Esophagus squamous epithelium (tissue), 5 donors: ENCODE data around the gene COPS4. TPM values are rescaled to one million over a fixed set of nuclear protein-coding genes. Genes with fewer than 3 reads are reported as not detected.
"Not testable (repeated sequence)": the region's sequence is repeated elsewhere in the genome, so short reads cannot be mapped to it uniquely, and the experiment has no call there.

Experiments used
- DNase-seq: peaks from one replicate; lab custom pipeline; 2025; lab: John Stamatoyannopoulos, UW
- H3K27ac ChIP-seq, 4 donors: fragments of 200-600 bp; sonication (generic); one replicate each; pipeline ENCODE4 v1.5.1; 2016 to 2019; ENCODE audit warnings: mild to moderate bottlenecking in 1 of 4
- H3K27me3 ChIP-seq, 4 donors: fragments of 200-600 bp; sonication (generic); 1 replicate in 3 of 4; 2 replicates in 1 of 4; pipeline versions ENCODE4 v1.5.1 to v1.6.0; 2017 to 2021; ENCODE audit warnings: antibody characterized with exemption in 1 of 4
- H3K36me3 ChIP-seq, 3 donors: fragments of 200-600 bp; sonication (generic); one replicate each; pipeline ENCODE4 v1.5.1; 2016 to 2019
- H3K4me1 ChIP-seq, 3 donors: fragments of 200-600 bp; sonication (generic); one replicate each; pipeline ENCODE4 v1.5.1; 2017 to 2019
- H3K4me3 ChIP-seq, 4 donors: fragments of 200-600 bp; sonication (generic); 1 replicate in 3 of 4; 2 replicates in 1 of 4; pipeline ENCODE4 v1.5.1; 2016 to 2019; ENCODE audit warnings: mild to moderate bottlenecking in 2 of 4, moderate library complexity in 1 of 4
- H3K9me3 ChIP-seq, 3 donors: fragments of 200-600 bp; sonication (generic); one replicate each; pipeline ENCODE4 v1.5.1; 2016 to 2019
- POLR2A ChIP-seq, 4 donors: fragments of 450-650 bp; IDR thresholded peaks; one replicate each; pipeline ENCODE4 v1.6.1; 2017; ENCODE audit warnings: antibody characterized with exemption in 4 of 4, mild to moderate bottlenecking in 4 of 4, moderate library complexity in 3 of 4
- WGBS, 2 donors: methylation state at CpG; one replicate each; pipeline ENCODE4 v1.1.5; 2018; 5-methylcytosine and 5-hydroxymethylcytosine counted together
- intact Hi-C: fragments of 100-400 bp; cut with DNase I; formaldehyde crosslinking; loops from one replicate; pipeline ENCODE4 v1.15.0; 2022
- total RNA-seq, 4 donors: library from RNA; depleted of rRNA; stranded (reverse); fragments of >200 nt; gene quantifications; one replicate each; pipeline ENCODE4 v1.1.0, GENCODE V29; 2016
- TF ChIP-seq, protein P1 (sequence below), 6 experiments: fragments of 450-650 bp in 4 of 6; fragments of 200-600 bp in 2 of 6; sonication (generic) in 2 of 6; IDR thresholded peaks; one replicate each; pipeline ENCODE4 v1.5.1; 2016 to 2019; ENCODE audit warnings: antibody characterized with exemption in 6 of 6, mild to moderate bottlenecking in 4 of 6, moderate library complexity in 4 of 6
- donor health status: DM: yes; HTN: yes; CAD: no.

COPS4 gene
- total RNA-seq, 4 donors from 2014 or later, result 22.5 to 56.8 (median 39.9) TPM

DNA sequence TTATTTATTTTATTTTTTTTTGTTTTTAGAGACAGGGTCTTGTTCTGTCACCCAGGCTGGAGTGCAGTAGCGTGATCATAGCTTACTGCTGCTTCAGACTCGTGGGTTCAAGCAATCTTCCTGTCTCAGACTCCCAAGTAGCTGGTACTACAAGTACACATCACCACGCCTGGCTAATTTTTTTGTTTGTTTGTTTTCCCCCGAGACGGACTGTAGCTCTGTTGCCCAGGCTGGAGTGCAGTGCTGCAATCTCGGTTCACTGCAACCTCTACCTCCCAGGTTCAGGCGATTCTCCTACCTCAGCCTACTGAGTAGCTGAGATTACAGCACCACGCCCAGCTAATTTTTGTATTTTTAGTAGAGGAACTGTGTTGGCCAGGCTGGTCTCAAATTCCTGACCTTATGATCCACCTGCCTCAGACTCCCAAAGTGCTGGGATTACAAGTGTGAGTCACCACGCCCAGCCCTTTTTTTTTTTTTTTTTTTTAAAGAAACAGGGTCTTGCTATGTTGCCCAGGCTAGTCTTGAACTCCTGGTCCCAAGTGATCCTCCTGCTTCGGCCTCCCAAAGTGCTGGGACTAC is 32.2 kb downstream of the COPS4 start:
- Histone ChIP-seq H3K9me3 (no peaks in the 10 kb centered on the region), H3K36me3 (peaks cover 4 to 97% (median 10%) of the 10 kb centered on the region in 3 donors), H3K27me3 (no peaks in the 10 kb centered on the region), H3K4me3 (no peak overlapping the region), H3K27ac (no peak overlapping the region), H3K4me1 (no peaks in the 10 kb centered on the region)
- DNase-seq, result no peak
- TF ChIP-seq, protein P1, sequence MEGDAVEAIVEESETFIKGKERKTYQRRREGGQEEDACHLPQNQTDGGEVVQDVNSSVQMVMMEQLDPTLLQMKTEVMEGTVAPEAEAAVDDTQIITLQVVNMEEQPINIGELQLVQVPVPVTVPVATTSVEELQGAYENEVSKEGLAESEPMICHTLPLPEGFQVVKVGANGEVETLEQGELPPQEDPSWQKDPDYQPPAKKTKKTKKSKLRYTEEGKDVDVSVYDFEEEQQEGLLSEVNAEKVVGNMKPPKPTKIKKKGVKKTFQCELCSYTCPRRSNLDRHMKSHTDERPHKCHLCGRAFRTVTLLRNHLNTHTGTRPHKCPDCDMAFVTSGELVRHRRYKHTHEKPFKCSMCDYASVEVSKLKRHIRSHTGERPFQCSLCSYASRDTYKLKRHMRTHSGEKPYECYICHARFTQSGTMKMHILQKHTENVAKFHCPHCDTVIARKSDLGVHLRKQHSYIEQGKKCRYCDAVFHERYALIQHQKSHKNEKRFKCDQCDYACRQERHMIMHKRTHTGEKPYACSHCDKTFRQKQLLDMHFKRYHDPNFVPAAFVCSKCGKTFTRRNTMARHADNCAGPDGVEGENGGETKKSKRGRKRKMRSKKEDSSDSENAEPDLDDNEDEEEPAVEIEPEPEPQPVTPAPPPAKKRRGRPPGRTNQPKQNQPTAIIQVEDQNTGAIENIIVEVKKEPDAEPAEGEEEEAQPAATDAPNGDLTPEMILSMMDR (IDR thresholded peaks at IDR 0.05), result no peak
- TF ChIP-seq POLR2A (IDR thresholded peaks at IDR 0.05), result no peak
- 74 to 92% methylated on average over 10 of the region's 10 CpGs for WGBS, 2 donors
- intact Hi-C loops, result no loop called here

DNA sequence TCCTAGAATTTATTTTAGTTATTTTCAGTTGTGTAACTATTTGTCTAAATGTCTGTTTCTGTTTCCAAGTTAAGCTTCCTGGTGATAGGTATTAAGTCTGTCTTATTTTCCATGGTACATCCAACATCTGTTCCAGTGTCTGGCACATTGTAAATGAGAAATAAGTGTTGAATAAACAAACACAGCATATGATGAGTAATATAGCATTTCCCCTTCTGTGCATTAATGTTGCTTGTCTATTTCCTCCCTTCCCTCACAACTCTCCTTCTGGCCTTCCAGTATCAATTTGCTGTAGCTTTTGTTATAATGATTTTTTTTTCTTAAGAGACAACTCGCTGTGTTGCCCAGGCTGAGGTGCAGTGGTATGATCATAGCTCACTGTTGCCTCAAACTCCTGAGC is 36.1 kb downstream of the COPS4 start:
- no peak for DNase-seq
- Histone ChIP-seq H3K4me3 (no peak overlapping the region), H3K36me3 (peaks cover 0 to 84% (median 3%) of the 10 kb centered on the region in 3 donors), H3K27ac (no peak overlapping the region), H3K27me3 (no peaks in the 10 kb centered on the region), H3K4me1 (peaks cover 0 to 21% (median 0%) of the 10 kb centered on the region in 3 donors), H3K9me3 (no peaks in the 10 kb centered on the region)
- WGBS, 2 donors, result 80 to 93% methylated on average over 1 of the region's 1 CpG
- TF ChIP-seq POLR2A (IDR thresholded peaks at IDR 0.05), result no peak
- TF ChIP-seq, protein P1 (IDR thresholded peaks at IDR 0.05), result no peak
- intact Hi-C loops, result no loop called here

DNA sequence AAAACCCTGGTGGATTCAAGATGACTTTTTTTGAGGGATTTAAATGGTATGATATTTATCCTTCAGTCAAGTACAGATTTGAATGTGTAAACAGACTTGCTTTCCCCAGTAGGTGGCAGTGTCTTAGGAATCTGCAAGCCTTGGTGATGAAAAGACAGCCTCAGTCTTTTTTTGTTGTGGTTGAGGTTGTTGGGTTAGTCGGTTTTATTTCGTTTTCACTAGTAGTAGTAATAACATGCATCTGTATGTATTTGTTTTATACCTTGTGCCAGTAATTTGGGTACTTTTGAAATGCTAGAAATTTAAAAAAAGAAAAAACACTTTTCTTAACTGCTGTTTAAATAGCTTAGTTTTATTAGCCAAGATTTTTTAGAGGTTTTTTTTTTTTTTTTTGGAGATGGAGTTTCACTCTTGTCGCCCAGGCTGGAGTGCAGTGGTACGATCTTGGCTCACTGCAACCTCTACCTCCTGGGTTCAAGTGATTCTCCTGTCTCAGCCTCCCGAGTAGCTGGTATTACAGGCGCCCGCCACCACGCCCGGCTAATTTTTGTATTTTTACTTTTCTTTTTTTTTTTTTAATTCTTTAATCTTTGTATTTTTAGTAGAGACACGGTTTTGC is 39.2 kb downstream of the COPS4 start:
- TF ChIP-seq, protein P1 (IDR thresholded peaks at IDR 0.05), result peak; percentile 69 to 82 (median 74)
- TF ChIP-seq POLR2A (IDR thresholded peaks at IDR 0.05), result no peak
- peaks cover 0 to 24% (median 0%) of the 10 kb centered on the region in 3 donors for H3K4me1 ChIP-seq
- H3K27me3 ChIP-seq, result no peaks in the 10 kb centered on the region
- H3K36me3 ChIP-seq, result peaks cover 0 to 67% (median 0%) of the 10 kb centered on the region in 3 donors
- no peaks in the 10 kb centered on the region for H3K9me3 ChIP-seq
- no peak overlapping the region for H3K4me3 ChIP-seq
- WGBS, 2 donors, result 71 to 75% methylated on average over 10 of the region's 10 CpGs
- intact Hi-C loops, result no loop called here
- H3K27ac ChIP-seq, result peak overlapping the region in 2 of 4 donors; percentile 24 to 30
- DNase-seq, result no peak

DNA sequence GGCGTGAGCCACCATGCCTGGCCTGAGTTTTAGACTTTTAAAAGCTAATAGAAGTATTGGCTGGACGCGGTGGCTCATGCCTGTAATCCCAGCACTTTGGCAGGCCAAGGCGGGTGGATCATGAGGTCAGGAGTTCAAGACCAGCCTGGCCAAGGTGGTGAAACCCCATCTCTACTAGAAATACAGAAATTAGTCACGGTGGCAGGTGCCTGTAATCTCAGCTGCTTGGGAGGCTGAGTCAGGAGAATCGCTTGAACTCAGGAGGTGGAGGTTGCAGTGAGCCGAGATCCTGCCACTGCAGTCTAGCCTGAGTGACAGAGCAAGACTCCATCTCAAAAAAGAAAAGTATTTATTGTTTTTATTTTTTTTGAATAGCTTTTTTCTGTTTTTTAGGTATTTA is 39.8 kb downstream of the COPS4 start:
- WGBS, 2 donors, result 80 to 83% methylated on average over 5 to 6 of the region's 7 CpGs
- H3K9me3 ChIP-seq, intact Hi-C loops, H3K4me3 ChIP-seq, H3K27me3 ChIP-seq, DNase-seq: not testable (repeated sequence)
- Histone ChIP-seq H3K27ac (peak overlapping the region in 2 of 4 donors; percentile 16 to 30), H3K4me1 (peaks cover 0 to 24% (median 0%) of the 10 kb centered on the region in 3 donors), H3K36me3 (peaks cover 0 to 61% (median 0%) of the 10 kb centered on the region in 3 donors)

DNA sequence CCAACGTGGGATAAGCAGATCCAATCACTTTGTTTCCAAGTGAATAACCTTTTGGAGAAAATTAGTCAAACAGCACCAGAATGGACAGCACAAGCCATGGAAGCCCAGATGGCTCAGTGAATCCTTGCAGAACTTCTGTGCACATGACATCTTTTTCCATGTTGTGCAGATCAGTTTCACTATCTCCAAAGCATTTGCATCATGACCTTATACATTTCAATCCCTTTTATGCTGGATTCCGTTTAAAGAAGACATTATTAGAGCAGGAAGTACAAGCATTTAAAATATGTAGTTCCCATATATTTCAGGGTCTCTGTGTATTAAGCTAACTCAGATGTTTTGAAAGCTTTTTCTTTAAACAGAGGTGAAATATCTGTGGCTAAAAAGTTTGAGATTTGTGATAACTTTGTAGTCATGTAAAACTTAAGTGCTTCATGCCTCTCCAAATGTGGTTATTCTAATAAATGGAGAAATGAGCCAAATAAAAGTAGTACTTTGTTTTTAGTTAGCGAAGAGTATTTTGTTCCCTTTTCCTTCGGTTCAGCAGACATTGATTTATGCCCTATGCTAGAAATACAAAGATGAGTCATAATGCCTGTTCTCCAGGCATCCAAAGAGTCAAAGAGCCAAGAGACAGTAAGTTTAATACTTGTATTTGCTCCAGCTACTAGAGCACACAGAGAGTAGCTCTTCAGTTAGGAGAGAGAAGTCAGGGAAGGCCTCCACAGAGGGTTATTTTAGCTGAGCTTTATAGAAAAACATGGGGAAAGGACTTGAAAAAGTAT is 40.5 kb downstream of the COPS4 start:
- Histone ChIP-seq H3K27ac (peak overlapping the region in 2 of 4 donors; percentile 16 to 30), H3K27me3 (no peaks in the 10 kb centered on the region), H3K4me3 (no peak overlapping the region), H3K9me3 (no peaks in the 10 kb centered on the region), H3K4me1 (peaks cover 0 to 24% (median 0%) of the 10 kb centered on the region in 3 donors), H3K36me3 (peaks cover 0 to 54% (median 0%) of the 10 kb centered on the region in 3 donors)
- WGBS, 2 donors, result 44 to 49% methylated on average over 4 of the region's 4 CpGs
- DNase-seq, result no peak
- no peak for TF ChIP-seq POLR2A (IDR thresholded peaks at IDR 0.05)
- TF ChIP-seq, protein P1 (IDR thresholded peaks at IDR 0.05), result no peak
- intact Hi-C loops, result no loop called here
